OCI-LY1 (cell line): ENCODE measurements around the gene MYG1.

Experiments used
- H2AFZ ChIP-seq: fragments of 200-600 bp; sonication (generic), shearing (Covaris generic); 2 replicates; pipeline ENCODE4 v1.6.0; 2014; ENCODE audit warnings: antibody characterized with exemption, mild to moderate bottlenecking, low read length
- H3F3A ChIP-seq: fragments of 200-600 bp; sonication (generic), shearing (Covaris generic); 2 replicates; pipeline ENCODE4 v1.6.0; 2014; ENCODE audit warnings: mild to moderate bottlenecking, antibody characterized with exemption, low read length, moderate library complexity; ENCODE audit not compliant: insufficient read depth
- H3K27ac ChIP-seq: fragments of 200-600 bp; sonication (generic); 2 replicates; pipeline ENCODE4 v1.5.1; 2014; ENCODE audit warnings: low read length, mixed run types, mild to moderate bottlenecking, low read depth; ENCODE audit not compliant: poor library complexity, severe bottlenecking
- H3K27me3 ChIP-seq: fragments of 200-600 bp; sonication (generic); 2 replicates; pipeline ENCODE4 v1.6.0; 2014; ENCODE audit warnings: antibody characterized with exemption, mild to moderate bottlenecking, low read length, moderate library complexity; ENCODE audit not compliant: insufficient read depth
- H3K36me3 ChIP-seq: fragments of 200-600 bp; sonication (generic); 2 replicates; pipeline ENCODE4 v1.6.1; 2014; ENCODE audit warnings: mild to moderate bottlenecking, antibody characterized with exemption, low read length, moderate library complexity, mixed read lengths; ENCODE audit not compliant: insufficient read depth
- H3K4me1 ChIP-seq: fragments of 200-600 bp; sonication (generic); 2 replicates; pipeline ENCODE4 v1.5.1; 2014; ENCODE audit warnings: mild to moderate bottlenecking, low read length, moderate library complexity; ENCODE audit not compliant: insufficient read depth, severe bottlenecking
- H3K4me2 ChIP-seq: fragments of 200-600 bp; sonication (generic), shearing (Covaris generic); 2 replicates; pipeline ENCODE4 v1.6.1; 2014; ENCODE audit warnings: low read length
- H3K4me3 ChIP-seq: fragments of 200-600 bp; sonication (generic); 2 replicates; pipeline ENCODE4 v1.5.1; 2014; ENCODE audit warnings: low read length, low read depth, mild to moderate bottlenecking, mixed read lengths; ENCODE audit not compliant: poor library complexity, severe bottlenecking
- H3K79me2 ChIP-seq: fragments of 200-600 bp; shearing (Covaris generic); 2 replicates; pipeline ENCODE4 v1.6.1; 2016; ENCODE audit warnings: mixed run types, low read length, mixed read lengths; ENCODE audit not compliant: insufficient read depth
- H3K9ac ChIP-seq: fragments of 200-600 bp; sonication (generic), shearing (Covaris generic); 2 replicates; pipeline ENCODE4 v1.6.1; 2014; ENCODE audit warnings: mild to moderate bottlenecking, low read length, mixed read lengths
- H3K9me2 ChIP-seq: fragments of 200-600 bp; sonication (generic), shearing (Covaris generic); 2 replicates; pipeline ENCODE4 v1.6.1; 2014; ENCODE audit warnings: low read depth, mild to moderate bottlenecking, low read length, mixed read lengths
- H3K9me3 ChIP-seq: fragments of 200-600 bp; shearing (Covaris generic); 2 replicates; pipeline ENCODE4 v1.6.1; 2014; ENCODE audit warnings: low read length, mixed read lengths
- H4K20me1 ChIP-seq: fragments of 200-600 bp; sonication (generic), shearing (Covaris generic); 2 replicates; pipeline ENCODE4 v1.6.0; 2016; ENCODE audit warnings: mild to moderate bottlenecking, low read length; ENCODE audit not compliant: insufficient read depth
- CTCF ChIP-seq: fragments of 200-600 bp; sonication (generic), shearing (Covaris generic); IDR thresholded peaks from 2 replicates; pipeline ENCODE4 v1.5.1; 2017; ENCODE audit warnings: mild to moderate bottlenecking, antibody characterized with exemption, low read length, moderate library complexity, mixed read lengths
- EZH2 ChIP-seq: fragments of 200-600 bp; sonication (generic), shearing (Covaris generic); IDR thresholded peaks from 2 replicates; pipeline ENCODE4 v1.8.0; 2017; ENCODE audit warnings: borderline replicate concordance, mixed run types, mild to moderate bottlenecking, antibody characterized with exemption, low read length, moderate library complexity, mixed read lengths

MYG1 gene

GRCh38 chr12:53338017-53338416 is 38.5 kb downstream of the MYG1 start:
- peaks cover 13% of the 10 kb centered on the region for H3K27me3 ChIP-seq

GRCh38 chr12:53338916-53339315 is 39.4 kb downstream of the MYG1 start:
- H3K27me3 ChIP-seq: peaks cover 13% of the 10 kb centered on the region

More at GRCh38 chr12:53338017-53338416, 38.5 kb downstream of the MYG1 start:
- Histone ChIP-seq H3F3A (no peaks in the 10 kb centered on the region), H3K4me2 (no peak overlapping the region), H3K9me3 (no peaks in the 10 kb centered on the region), H4K20me1 (no peaks in the 10 kb centered on the region), H3K9me2 (no peaks in the 10 kb centered on the region), H3K27ac (no peak overlapping the region), H2AFZ (no peak overlapping the region), H3K36me3 (no peaks in the 10 kb centered on the region), H3K79me2 (no peaks in the 10 kb centered on the region), H3K4me3 (no peak overlapping the region), H3K4me1 (no peaks in the 10 kb centered on the region), H3K9ac (no peak overlapping the region)
- TF ChIP-seq EZH2 (no peak), CTCF (no peak)

GRCh38 chr12:53340398-53340797 is 40.9 kb downstream of the MYG1 start:
- H3K4me2 ChIP-seq: no peak overlapping the region
- no peak overlapping the region for H2AFZ ChIP-seq
- no peak overlapping the region for H3K4me3 ChIP-seq
- no peaks in the 10 kb centered on the region for H3K36me3 ChIP-seq
- no peaks in the 10 kb centered on the region for H4K20me1 ChIP-seq
- no peaks in the 10 kb centered on the region for H3F3A ChIP-seq
- no peak overlapping the region for H3K9ac ChIP-seq
- H3K79me2 ChIP-seq: no peaks in the 10 kb centered on the region
- no peaks in the 10 kb centered on the region for H3K9me3 ChIP-seq
- peaks cover 6% of the 10 kb centered on the region for H3K4me1 ChIP-seq
- TF ChIP-seq CTCF (no peak), EZH2 (no peak)
- no peak overlapping the region for H3K27ac ChIP-seq
- no peaks in the 10 kb centered on the region for H3K9me2 ChIP-seq
- H3K27me3 ChIP-seq: peaks cover 13% of the 10 kb centered on the region

More at GRCh38 chr12:53338916-53339315, 39.4 kb downstream of the MYG1 start:
- Histone ChIP-seq H2AFZ (no peak overlapping the region), H3F3A (no peaks in the 10 kb centered on the region), H3K27ac (no peak overlapping the region), H3K9me3 (no peaks in the 10 kb centered on the region), H4K20me1 (no peaks in the 10 kb centered on the region), H3K36me3 (no peaks in the 10 kb centered on the region), H3K9ac (no peak overlapping the region), H3K79me2 (no peaks in the 10 kb centered on the region), H3K4me1 (no peaks in the 10 kb centered on the region), H3K9me2 (no peaks in the 10 kb centered on the region), H3K4me3 (no peak overlapping the region), H3K4me2 (no peak overlapping the region)
- no peak for TF ChIP-seq EZH2
- TF ChIP-seq CTCF: no peak
